Retinal pigment epithelial cell (primary cell): Measurements from ENCODE around the gene EFCAB11.

ENCODE experiments used
- DNase-seq: peaks from one replicate; pipeline ENCODE4 v3.0.0-alpha.2; 2010; ENCODE audit warnings: low read depth
- H3K4me3 ChIP-seq: 2 replicates; pipeline ENCODE4 v1.5.1; 2011; ENCODE audit warnings: mild to moderate bottlenecking, low read length, control low read depth, moderate library complexity
- CTCF ChIP-seq: conservative IDR thresholded peaks from 2 replicates; pipeline ENCODE4 v1.5.1; 2011; ENCODE audit warnings: low read depth, low read length, control low read depth, inconsistent platforms

The EFCAB11 gene

GRCh38 chr14:89750908-89751392, 203.6 kb downstream of the EFCAB11 start:
- TF ChIP-seq CTCF: no peak
- DNase-seq: no peak
- H3K4me3 ChIP-seq: no peak overlapping the region

- TF ChIP-seq CTCF: no peak
- no peak overlapping the region for H3K4me3 ChIP-seq
- no peak for DNase-seq
Observed at GRCh38 chr14:89750281-89750755, 204.2 kb downstream of the EFCAB11 start.

DNA sequence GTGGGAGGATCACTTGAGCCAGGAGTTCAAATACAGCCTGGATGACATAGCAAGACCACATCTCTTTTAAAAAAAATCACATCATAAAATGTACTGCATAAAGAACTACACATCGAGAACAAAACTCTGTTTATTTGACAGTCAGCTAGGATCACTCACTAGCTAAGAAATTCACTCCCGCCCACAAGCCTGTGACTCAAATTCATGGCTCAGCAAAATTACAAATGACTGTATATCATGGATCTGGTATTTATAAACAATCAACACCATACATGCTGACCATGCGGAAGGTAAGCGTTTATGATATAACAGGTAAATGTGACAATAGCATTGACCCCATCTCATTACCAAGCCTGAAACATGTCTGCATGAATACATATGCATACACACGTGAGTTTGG, 206.5 kb downstream of the EFCAB11 start:
- TF ChIP-seq CTCF: no peak
- H3K4me3 ChIP-seq: no peak overlapping the region
- DNase-seq: no peak

GRCh38 chr14:89747126-89747525, 207.4 kb downstream of the EFCAB11 start:
- no peak overlapping the region for H3K4me3 ChIP-seq
- no peak for TF ChIP-seq CTCF

DNA sequence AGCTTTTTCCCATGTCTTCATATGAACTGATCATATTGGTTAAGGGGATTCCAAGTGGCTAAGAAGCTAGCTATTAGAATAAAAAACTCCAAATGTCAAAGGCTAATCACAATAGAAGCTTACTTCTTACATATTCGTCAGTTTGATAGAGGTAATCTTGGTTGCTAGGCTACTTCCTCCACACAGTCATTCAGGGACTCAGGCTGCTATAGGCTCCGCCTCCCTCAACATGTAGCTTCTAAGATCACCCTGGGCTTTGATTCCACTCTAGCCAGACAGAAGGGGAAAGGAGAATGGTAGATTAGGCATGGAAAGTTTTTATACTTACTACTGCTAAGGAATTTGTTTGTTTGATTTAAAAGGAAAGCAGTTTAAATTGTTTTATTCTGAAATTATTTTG, 207.9 kb downstream of the EFCAB11 start:
- no peak for TF ChIP-seq CTCF
- no peak overlapping the region for H3K4me3 ChIP-seq
- DNase-seq: no peak

More at GRCh38 chr14:89747126-89747525, 207.4 kb downstream of the EFCAB11 start:
- DNase-seq: no peak

DNA sequence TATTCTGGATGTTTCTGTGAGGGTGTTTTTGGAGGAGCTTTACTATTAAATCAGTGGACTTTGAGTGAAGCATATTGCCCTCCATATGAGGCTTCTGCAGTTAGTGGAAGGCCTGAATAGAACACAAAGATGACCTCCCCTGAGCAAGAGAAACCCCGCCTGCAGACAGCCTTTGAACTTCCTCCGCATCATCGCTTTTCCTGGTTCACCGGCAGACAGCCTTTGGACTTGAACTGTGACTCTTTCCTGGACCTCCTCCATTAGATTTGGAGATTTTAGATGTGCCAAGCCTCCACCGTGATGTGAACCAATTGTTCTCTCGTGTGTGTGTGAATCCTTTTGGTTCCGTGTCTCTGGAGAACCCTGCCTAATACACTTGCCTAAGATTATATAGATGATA, 208.4 kb downstream of the EFCAB11 start:
- DNase-seq: no peak
- TF ChIP-seq CTCF: no peak
- no peak overlapping the region for H3K4me3 ChIP-seq
